Brain microvascular endothelial cell (primary cell): ENCODE data around the gene DAW1.

ENCODE experiments used
- DNase-seq: peaks from one replicate; pipeline ENCODE4 v3.0.0-alpha.2; 2020
- H3K27ac ChIP-seq: fragments of 250-450 bp; sonication (Bioruptor Pico); 2 replicates; pipeline ENCODE4 v1.5.1; 2020; ENCODE audit warnings: mild to moderate bottlenecking, moderate library complexity
- H3K27me3 ChIP-seq: fragments of 250-450 bp; sonication (Bioruptor Pico); replicated peaks from 2 replicates; pipeline ENCODE4 v1.5.1; 2020; ENCODE audit warnings: mild to moderate bottlenecking
- H3K36me3 ChIP-seq: fragments of 250-450 bp; sonication (Bioruptor Pico); replicated peaks from 2 replicates; pipeline ENCODE4 v1.5.1; 2020; ENCODE audit warnings: mild to moderate bottlenecking
- H3K4me3 ChIP-seq: 2 replicates; pipeline ENCODE4 v1.5.1; 2011; ENCODE audit warnings: low read depth, mild to moderate bottlenecking, control low read depth, low read length, moderate library complexity
- in situ Hi-C: cut with HindIII; loops from 2 replicates; pipeline ENCODE4 v1.10.0; 2017; ENCODE audit warnings: low sequenced_read_pairs, low pct_ligation_motif_present
- TF ChIP-seq, protein P1 (sequence below): IDR thresholded peaks from 2 replicates; pipeline ENCODE4 v1.5.1; 2011; ENCODE audit warnings: low read depth, mild to moderate bottlenecking, moderate library complexity, low read length, control low read depth, inconsistent platforms; ENCODE audit errors: missing control alignments

The DAW1 gene

DNA sequence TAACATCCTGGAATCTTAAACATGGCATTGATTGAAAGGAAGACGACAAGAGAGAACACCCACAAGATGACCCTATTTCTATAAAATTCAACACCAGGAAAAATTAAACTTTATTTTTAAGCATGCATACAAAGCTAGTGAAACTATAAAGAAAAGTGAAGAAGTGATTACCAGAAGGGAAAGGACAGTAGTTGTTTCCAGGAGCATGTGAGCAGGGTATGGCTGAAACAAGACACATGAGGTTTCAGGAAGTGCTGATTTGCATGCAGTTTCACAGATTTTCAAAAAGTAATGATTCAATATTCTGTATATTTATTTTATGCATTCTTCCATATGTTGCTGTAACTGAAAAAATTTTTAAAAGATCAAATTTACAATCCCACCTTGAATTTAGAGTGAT, 24.6 kb upstream of the DAW1 start:
- in situ Hi-C loops, result no loop called here
- no peaks in the 10 kb centered on the region for H3K36me3 ChIP-seq
- no peaks in the 10 kb centered on the region for H3K27me3 ChIP-seq
- DNase-seq, result no peak
- TF ChIP-seq, protein P1, sequence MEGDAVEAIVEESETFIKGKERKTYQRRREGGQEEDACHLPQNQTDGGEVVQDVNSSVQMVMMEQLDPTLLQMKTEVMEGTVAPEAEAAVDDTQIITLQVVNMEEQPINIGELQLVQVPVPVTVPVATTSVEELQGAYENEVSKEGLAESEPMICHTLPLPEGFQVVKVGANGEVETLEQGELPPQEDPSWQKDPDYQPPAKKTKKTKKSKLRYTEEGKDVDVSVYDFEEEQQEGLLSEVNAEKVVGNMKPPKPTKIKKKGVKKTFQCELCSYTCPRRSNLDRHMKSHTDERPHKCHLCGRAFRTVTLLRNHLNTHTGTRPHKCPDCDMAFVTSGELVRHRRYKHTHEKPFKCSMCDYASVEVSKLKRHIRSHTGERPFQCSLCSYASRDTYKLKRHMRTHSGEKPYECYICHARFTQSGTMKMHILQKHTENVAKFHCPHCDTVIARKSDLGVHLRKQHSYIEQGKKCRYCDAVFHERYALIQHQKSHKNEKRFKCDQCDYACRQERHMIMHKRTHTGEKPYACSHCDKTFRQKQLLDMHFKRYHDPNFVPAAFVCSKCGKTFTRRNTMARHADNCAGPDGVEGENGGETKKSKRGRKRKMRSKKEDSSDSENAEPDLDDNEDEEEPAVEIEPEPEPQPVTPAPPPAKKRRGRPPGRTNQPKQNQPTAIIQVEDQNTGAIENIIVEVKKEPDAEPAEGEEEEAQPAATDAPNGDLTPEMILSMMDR, result no peak
- no peak overlapping the region for H3K27ac ChIP-seq
- H3K4me3 ChIP-seq, result no peak overlapping the region

DNA sequence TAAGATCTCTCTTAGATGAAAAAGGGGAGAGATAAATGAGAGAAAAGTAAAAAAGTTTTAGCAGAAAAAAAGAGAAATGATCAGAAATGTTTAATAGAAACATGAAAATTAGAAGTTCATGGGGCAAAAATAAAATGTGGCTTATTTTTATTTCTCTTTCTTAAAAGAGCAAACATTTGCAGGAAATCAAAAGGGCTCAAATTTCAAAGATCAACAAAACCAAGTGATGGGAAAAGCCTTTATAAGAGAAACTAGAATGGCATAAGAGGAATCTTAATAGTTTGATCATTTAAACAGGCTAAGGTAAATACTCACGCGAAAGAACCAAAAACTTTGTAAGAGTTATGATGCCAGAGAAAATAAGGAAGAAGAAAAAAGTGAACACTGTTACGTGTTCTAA, 23.3 kb upstream of the DAW1 start:
- TF ChIP-seq, protein P1, result no peak
- in situ Hi-C loops, result no loop called here
- DNase-seq, result no peak
- H3K4me3 ChIP-seq, result no peak overlapping the region
- H3K27ac ChIP-seq, result no peak overlapping the region
- no peaks in the 10 kb centered on the region for H3K36me3 ChIP-seq
- H3K27me3 ChIP-seq, result no peaks in the 10 kb centered on the region

DNA sequence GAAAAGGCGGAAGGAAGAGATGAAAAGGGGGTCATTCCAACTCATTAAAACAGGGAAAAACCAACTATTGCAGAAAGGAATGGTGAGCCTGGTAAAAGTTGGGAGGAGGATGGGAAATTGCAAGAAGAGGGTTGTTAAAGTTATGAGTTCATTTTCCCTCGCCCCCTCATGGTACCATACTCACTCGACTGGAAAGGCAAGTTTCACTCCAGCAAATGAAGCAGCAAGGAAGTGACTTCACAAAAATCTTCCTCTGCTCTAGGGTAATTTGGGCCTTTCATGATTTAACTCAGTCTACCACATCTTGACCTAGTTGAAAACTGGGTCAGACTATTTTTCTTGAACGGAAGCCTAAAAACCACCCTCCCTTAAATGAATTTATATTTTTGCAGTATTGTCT, 22.8 kb upstream of the DAW1 start:
- in situ Hi-C loops, result no loop called here
- DNase-seq, result no peak
- no peaks in the 10 kb centered on the region for H3K27me3 ChIP-seq
- H3K27ac ChIP-seq, result no peak overlapping the region
- no peak overlapping the region for H3K4me3 ChIP-seq
- no peaks in the 10 kb centered on the region for H3K36me3 ChIP-seq
- TF ChIP-seq, protein P1, result no peak

DNA sequence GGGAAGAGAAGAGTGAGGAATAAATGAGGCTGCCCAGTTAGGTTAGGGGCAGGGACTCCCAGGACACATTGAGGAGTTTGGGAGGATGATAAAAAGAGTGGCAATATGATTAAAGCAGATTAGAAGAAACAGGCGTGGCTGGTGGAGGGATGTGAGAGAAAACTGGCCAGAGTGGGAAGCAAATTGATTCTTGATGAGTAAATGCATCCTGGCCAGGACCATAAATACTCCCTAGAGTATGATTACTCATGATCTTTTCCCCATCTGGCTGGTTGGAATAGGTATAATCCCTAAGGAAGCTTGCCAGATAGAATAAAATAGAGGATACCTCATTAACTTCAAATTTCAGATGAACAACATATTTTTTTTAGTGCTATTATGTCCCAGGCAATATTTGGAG, 21.5 kb upstream of the DAW1 start:
- no peak overlapping the region for H3K27ac ChIP-seq
- in situ Hi-C loops, result no loop called here

DNA sequence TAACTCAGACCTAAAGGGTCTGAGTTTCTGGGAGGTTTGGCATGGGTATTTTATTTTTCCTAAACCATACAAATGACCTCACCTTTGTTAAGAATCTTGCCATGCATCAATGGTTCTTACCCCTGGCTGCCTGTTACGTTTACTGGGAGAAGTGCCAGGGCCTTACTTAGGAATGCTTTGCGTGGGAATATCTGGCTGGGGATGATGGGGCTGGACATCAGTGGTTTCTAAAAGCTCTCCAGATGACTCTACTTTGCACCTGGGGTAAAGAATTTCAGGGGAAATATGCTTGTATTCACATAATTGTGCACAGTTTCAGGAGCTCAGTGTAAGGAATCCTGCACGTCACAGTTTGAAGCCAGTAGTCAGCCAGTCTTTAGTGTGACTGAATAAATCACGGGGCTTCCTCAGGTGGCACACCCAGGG, 18.2 kb upstream of the DAW1 start:
- TF ChIP-seq, protein P1, result no peak
- H3K27ac ChIP-seq, result no peak overlapping the region
- no peaks in the 10 kb centered on the region for H3K27me3 ChIP-seq
- in situ Hi-C loops, result no loop called here
- H3K36me3 ChIP-seq, result no peaks in the 10 kb centered on the region
- DNase-seq, result no peak
- H3K4me3 ChIP-seq, result no peak overlapping the region

More for the DNA sequence above, 21.5 kb upstream of the DAW1 start:
- Histone ChIP-seq H3K4me3 (no peak overlapping the region), H3K36me3 (no peaks in the 10 kb centered on the region), H3K27me3 (no peaks in the 10 kb centered on the region)
- TF ChIP-seq, protein P1, result no peak
- no peak for DNase-seq

DNA sequence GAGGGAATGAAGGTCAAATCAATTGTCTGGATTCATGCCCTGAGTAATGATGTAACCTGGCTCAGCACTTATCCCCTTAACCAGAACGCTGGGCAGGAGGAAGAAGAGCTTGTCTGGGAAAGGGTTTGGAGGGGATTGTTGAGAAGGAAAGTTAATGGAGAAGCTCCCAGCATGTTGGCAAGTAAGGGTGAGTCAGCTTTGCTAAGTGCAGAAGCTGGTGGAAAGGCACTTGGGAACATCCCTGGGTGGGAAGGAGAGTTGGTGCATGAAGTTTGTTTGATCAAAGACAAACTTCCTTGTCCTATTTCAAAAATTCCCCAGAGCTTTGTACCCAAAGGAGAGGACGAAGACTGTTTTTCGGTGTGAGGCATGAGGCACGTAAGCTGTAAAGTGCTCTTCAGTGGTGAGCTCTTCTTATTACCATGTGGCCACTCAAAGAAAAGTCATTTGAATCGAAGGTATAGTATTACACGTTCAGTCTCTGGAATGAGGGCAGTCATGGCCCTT, 17.6 kb upstream of the DAW1 start:
- no peak for DNase-seq
- Histone ChIP-seq H3K27me3 (no peaks in the 10 kb centered on the region), H3K4me3 (no peak overlapping the region), H3K36me3 (no peaks in the 10 kb centered on the region), H3K27ac (no peak overlapping the region)
- in situ Hi-C loops, result no loop called here
- TF ChIP-seq, protein P1, result no peak
